IPS DF 6.9 (cell line): ENCODE measurements around the gene OR51A2.
"Not testable (repeated sequence)": the region's sequence is repeated elsewhere in the genome, so short reads cannot be mapped to it uniquely, and the experiment has no call there.

Experiments used
- DNase-seq: peaks from one replicate; pipeline ENCODE4 v3.0.0-alpha.2; 2013; ENCODE audit warnings: low read depth, low spot score
- H3K27ac ChIP-seq: one replicate; pipeline ENCODE4 v1.5.1; 2013; ENCODE audit warnings: low read length, control low read depth
- H3K27me3 ChIP-seq: 2 replicates; pipeline ENCODE4 v1.6.1; 2013; ENCODE audit warnings: mild to moderate bottlenecking, low read length; ENCODE audit not compliant: control insufficient read depth, insufficient read depth
- H3K36me3 ChIP-seq: 2 replicates; pipeline ENCODE4 v1.6.1; 2013; ENCODE audit warnings: low read length; ENCODE audit not compliant: control insufficient read depth, insufficient read depth
- H3K4me1 ChIP-seq: 2 replicates; pipeline ENCODE4 v1.6.1; 2013; ENCODE audit warnings: low read length; ENCODE audit not compliant: control insufficient read depth, insufficient read depth
- H3K4me3 ChIP-seq: 2 replicates; pipeline ENCODE4 v1.5.1; 2013; ENCODE audit warnings: mild to moderate bottlenecking, low read length
- H3K9me3 ChIP-seq: 2 replicates; pipeline ENCODE4 v1.6.1; 2013; ENCODE audit warnings: low read length, inconsistent platforms; ENCODE audit not compliant: control insufficient read depth, insufficient read depth
- WGBS: extraction: QIAGEN DNeasy Blood & Tissue Kit; methylation state at CpG from one replicate; pipeline ENCODE4 v1.1.7; 2013; ENCODE audit warnings: mixed read lengths, missing lambda C conversion rate; ENCODE audit not compliant: insufficient read length, insufficient coverage; 5-methylcytosine and 5-hydroxymethylcytosine counted together

Gene OR51A2, protein sequence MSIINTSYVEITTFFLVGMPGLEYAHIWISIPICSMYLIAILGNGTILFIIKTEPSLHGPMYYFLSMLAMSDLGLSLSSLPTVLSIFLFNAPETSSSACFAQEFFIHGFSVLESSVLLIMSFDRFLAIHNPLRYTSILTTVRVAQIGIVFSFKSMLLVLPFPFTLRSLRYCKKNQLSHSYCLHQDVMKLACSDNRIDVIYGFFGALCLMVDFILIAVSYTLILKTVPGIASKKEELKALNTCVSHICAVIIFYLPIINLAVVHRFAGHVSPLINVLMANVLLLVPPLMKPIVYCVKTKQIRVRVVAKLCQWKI

GRCh38 chr11:4955613-4956012 is at the start of gene OR51A2:
Gene OR51A2 (minus strand): TSS chr11:4955713. CDS start chr11:4955713, 0 bp downstream.
- H3K36me3 ChIP-seq, H3K27ac ChIP-seq, DNase-seq, H3K4me1 ChIP-seq, H3K27me3 ChIP-seq, H3K9me3 ChIP-seq, H3K4me3 ChIP-seq: not testable (repeated sequence)
- no CpG with 5 or more reads among the region's 2 CpGs for WGBS

DNA sequence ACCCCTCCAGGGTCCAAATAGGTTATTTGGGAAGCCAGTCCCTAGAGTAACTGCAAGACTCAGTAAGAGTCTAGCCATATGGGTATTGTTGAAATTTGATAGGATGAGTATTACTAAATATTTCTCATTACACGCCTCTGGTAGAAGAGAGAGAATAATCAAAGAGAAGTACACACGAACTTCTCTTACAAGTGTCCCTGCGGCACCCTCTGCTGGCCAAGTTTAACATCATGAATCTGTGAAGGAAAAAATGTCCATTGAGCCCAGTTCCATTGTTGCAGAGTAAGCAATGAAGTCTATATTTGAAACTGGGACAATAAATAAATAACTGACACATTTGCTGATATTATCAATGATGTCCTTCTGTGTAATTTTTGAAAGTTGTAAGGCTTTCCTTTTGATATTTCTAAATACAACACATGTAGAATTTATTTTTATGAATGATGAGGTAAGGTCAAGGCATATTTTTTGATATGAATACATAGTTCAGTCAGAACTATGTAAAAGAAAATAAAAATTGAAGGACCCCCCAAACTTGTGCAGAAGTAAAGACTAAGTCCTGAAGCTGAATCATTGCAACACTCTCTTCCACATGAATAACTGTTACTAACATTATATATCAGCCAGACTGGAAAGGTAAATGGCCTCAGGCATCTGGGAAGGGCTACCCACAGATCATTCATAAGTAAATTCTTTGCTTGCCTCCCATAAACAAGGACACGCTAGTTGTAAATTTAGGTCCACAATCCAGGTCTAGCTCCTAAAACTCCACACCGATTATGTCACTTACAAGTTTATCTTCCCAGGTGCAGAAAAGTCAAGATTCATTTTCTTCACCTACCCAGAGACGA is 49.1 kb upstream of the OR51A2 start:
- WGBS, result no CpG with 5 or more reads among the region's 6 CpGs
- DNase-seq, result no peak
- no peak overlapping the region for H3K27ac ChIP-seq

DNA sequence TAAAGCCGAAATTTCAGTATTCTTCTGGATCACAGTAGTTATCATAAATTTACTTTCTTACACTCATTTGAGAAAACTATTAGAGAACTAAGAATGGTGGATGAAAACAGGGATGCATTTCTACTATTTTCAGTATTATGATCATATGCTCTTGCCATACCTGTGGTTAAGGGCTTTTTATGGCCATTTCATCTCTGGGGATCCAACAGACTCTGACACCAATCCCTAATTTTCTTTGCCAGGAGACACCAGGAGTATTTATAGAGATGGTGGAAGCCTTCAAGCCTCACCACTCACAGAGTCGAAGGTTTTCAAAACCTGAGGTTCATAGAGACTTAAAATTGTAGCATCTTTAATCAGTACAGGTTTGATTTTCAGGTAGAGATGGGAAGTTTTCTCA is 39.0 kb upstream of the OR51A2 start, which contains the start of gene OR51L1:
Gene OR51L1 (plus strand): TSS at position 301 of the 400 bp plus-strand sequence. CDS start 4,132 bp downstream, outside the sequence.
- WGBS, result no CpG with 5 or more reads among the region's 2 CpGs

More for the DNA sequence above, 49.1 kb upstream of the OR51A2 start:
- H3K4me1 ChIP-seq, result no peaks in the 10 kb centered on the region
- no peaks in the 10 kb centered on the region for H3K36me3 ChIP-seq
- H3K9me3 ChIP-seq, result no peaks in the 10 kb centered on the region
- H3K4me3 ChIP-seq, result no peak overlapping the region
- no peaks in the 10 kb centered on the region for H3K27me3 ChIP-seq

GRCh38 chr11:4991060-4991459 is 35.5 kb upstream of the OR51A2 start:
- Histone ChIP-seq H3K4me3 (no peak overlapping the region), H3K9me3 (no peaks in the 10 kb centered on the region), H3K36me3 (no peaks in the 10 kb centered on the region), H3K4me1 (no peaks in the 10 kb centered on the region), H3K27ac (no peak overlapping the region), H3K27me3 (no peaks in the 10 kb centered on the region)
- DNase-seq, result no peak
- WGBS, result no CpG with 5 or more reads among the region's 1 CpG

More for the DNA sequence above, 39.0 kb upstream of the OR51A2 start, which contains the start of gene OR51L1:
- no peaks in the 10 kb centered on the region for H3K36me3 ChIP-seq
- H3K27ac ChIP-seq, result no peak within 1 kb of the TSS
- no peak for DNase-seq
- no peaks in the 10 kb centered on the region for H3K27me3 ChIP-seq
- H3K9me3 ChIP-seq, result no peaks in the 10 kb centered on the region
- H3K4me1 ChIP-seq, result no peaks in the 10 kb centered on the region
- no peak within 1 kb of the TSS for H3K4me3 ChIP-seq

DNA sequence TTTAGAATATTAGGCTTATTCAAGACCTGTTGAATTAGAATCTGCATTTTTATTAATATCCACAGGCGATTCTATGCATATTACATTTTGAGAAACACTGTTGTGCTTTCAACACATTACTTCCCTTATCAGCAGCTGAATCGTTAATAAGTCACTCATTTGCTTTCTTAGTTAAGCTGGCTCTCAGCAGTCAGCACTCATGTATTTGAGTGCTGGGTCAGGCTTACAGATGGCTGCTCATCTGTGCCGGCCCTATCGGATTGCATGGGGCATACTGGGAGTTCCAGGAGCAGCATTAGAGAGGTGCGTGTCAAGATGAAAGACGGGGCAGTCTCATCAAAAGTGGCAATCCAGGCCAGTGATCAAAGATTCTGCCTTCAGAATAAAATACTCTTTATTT is 28.3 kb upstream of the OR51A2 start:
- H3K9me3 ChIP-seq, result no peaks in the 10 kb centered on the region
- H3K4me1 ChIP-seq, result no peaks in the 10 kb centered on the region
- no CpG with 5 or more reads among the region's 6 CpGs for WGBS
- no peaks in the 10 kb centered on the region for H3K27me3 ChIP-seq
- no peak for DNase-seq
- H3K36me3 ChIP-seq, result no peaks in the 10 kb centered on the region
- H3K4me3 ChIP-seq, result no peak overlapping the region
- no peak overlapping the region for H3K27ac ChIP-seq

- H3K27ac ChIP-seq, result no peak overlapping the region
- H3K9me3 ChIP-seq, result no peaks in the 10 kb centered on the region
- no CpG with 5 or more reads among the region's 3 CpGs for WGBS
- H3K36me3 ChIP-seq, result no peaks in the 10 kb centered on the region
- no peaks in the 10 kb centered on the region for H3K27me3 ChIP-seq
- no peak for DNase-seq
- no peak overlapping the region for H3K4me3 ChIP-seq
- no peaks in the 10 kb centered on the region for H3K4me1 ChIP-seq
Observed at GRCh38 chr11:4982678-4983077, 27.2 kb upstream of the OR51A2 start.

- Histone ChIP-seq H3K36me3 (no peaks in the 10 kb centered on the region), H3K4me3 (no peak overlapping the region), H3K4me1 (no peaks in the 10 kb centered on the region), H3K9me3 (no peaks in the 10 kb centered on the region), H3K27ac (no peak overlapping the region), H3K27me3 (no peaks in the 10 kb centered on the region)
- no CpG with 5 or more reads among the region's 3 CpGs for WGBS
- DNase-seq, result no peak
Observed at GRCh38 chr11:4979036-4979435, 23.5 kb upstream of the OR51A2 start.

GRCh38 chr11:4975436-4975835 is 19.9 kb upstream of the OR51A2 start:
- no peak overlapping the region for H3K27ac ChIP-seq
- DNase-seq, result no peak
- WGBS, result 100% methylated on average over 1 of the region's 5 CpGs
- H3K9me3 ChIP-seq, result no peaks in the 10 kb centered on the region
- H3K4me1 ChIP-seq, result no peaks in the 10 kb centered on the region
- H3K36me3 ChIP-seq, result no peaks in the 10 kb centered on the region
- H3K4me3 ChIP-seq, result no peak overlapping the region
- no peaks in the 10 kb centered on the region for H3K27me3 ChIP-seq

DNA sequence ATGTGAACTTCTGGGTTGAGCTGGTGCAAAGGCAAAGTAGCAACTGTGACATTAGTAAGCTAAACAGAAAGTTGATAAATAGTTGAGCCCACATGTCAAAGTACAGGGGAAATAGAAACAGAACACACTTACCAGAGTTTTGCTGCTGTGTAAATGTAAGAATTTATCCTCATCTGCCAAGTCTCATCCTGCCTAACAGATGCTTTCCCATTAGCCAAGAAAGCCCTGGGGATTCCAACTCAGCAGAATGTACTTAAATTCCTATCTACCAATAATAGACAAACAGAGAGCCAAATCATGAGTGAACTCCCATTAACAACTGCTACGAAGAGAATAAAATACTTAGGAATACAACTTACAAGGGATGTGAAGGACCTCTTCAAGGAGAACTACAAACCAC is 7.3 kb upstream of the OR51A2 start:
- no peaks in the 10 kb centered on the region for H3K27me3 ChIP-seq
- no peak for DNase-seq
- H3K36me3 ChIP-seq, result no peaks in the 10 kb centered on the region
- WGBS, result no CpG with 5 or more reads among the region's 1 CpG
- H3K4me3 ChIP-seq, result no peak overlapping the region
- H3K4me1 ChIP-seq, result no peaks in the 10 kb centered on the region
- H3K9me3 ChIP-seq, result no peaks in the 10 kb centered on the region
- no peak overlapping the region for H3K27ac ChIP-seq

DNA sequence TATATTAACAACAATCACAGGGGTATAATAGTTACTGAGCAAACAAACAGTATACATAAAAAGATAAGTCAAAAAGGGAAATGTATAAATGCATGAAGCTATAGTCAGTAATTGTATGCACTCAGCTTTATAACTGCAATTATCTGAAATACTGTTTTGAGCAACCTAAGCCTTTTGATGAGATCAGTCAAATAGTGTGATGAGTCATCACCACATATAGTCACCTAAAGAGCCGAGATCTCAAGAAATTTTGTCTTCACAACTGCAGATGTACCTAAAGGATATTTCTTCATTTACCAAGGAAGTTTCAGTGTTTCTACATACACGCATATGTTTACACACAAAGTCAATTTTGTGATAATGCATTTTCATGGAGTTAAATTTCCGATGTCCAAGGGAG is 5.4 kb upstream of the OR51A2 start:
- WGBS, result no CpG with 5 or more reads among the region's 3 CpGs
- no peak overlapping the region for H3K4me3 ChIP-seq
- no peaks in the 10 kb centered on the region for H3K9me3 ChIP-seq

More for the DNA sequence above, 5.4 kb upstream of the OR51A2 start:
- Histone ChIP-seq H3K27ac (no peak overlapping the region), H3K27me3 (no peaks in the 10 kb centered on the region), H3K4me1 (no peaks in the 10 kb centered on the region), H3K36me3 (no peaks in the 10 kb centered on the region)
- DNase-seq, result no peak
